OCI-LY3 (cell line): ENCODE measurements around the gene SHC4.

Experiments used
- CTCF ChIP-seq: fragments of 200-600, 300-600 bp; sonication (generic); IDR thresholded peaks from 2 replicates; pipeline ENCODE4 v1.5.1; 2014; ENCODE audit warnings: antibody characterized with exemption, low read length, low read depth
- EZH2phosphoT487 ChIP-seq: fragments of 200-600 bp; shearing (Covaris generic); IDR thresholded peaks from 2 replicates; pipeline ENCODE4 v1.6.1; 2018; ENCODE audit warnings: antibody characterized with exemption, mixed run types, low read depth

- TF ChIP-seq CTCF (no peak), EZH2phosphoT487 (no peak)
These were observed 98.2 kb downstream of the SHC4 start for GRCh38 chr15:48865370-48866079.
